GM21515 (cell line): Measurements from ENCODE around the gene RUFY4.
"Not testable (repeated sequence)": the region's sequence is repeated elsewhere in the genome, so short reads cannot be mapped to it uniquely, and the experiment has no call there.

Experiments
- ATAC-seq: cut with Tn5 transposase; IDR thresholded peaks from one replicate; pipeline ENCODE4 v1.9.1; 2021; ENCODE audit not compliant: unreplicated experiment

Gene RUFY4

GRCh38 chr2:218031261-218031660, 37.8 kb upstream of the RUFY4 start:
- ATAC-seq, result no peak

- ATAC-seq, result no peak
Observed at GRCh38 chr2:218031771-218032257, 37.2 kb upstream of the RUFY4 start.

- no peak for ATAC-seq
Observed at GRCh38 chr2:218032336-218033171, 36.5 kb upstream of the RUFY4 start.

- no peak for ATAC-seq
Observed at GRCh38 chr2:218033208-218033589, 35.9 kb upstream of the RUFY4 start.

- ATAC-seq, result peak; percentile 1
Observed at GRCh38 chr2:218033590-218034496, 35.2 kb upstream of the RUFY4 start.

GRCh38 chr2:218034497-218035213, 34.4 kb upstream of the RUFY4 start:
- ATAC-seq, result peak; percentile 83

- ATAC-seq, result no peak
Observed at GRCh38 chr2:218035463-218036100, 33.5 kb upstream of the RUFY4 start.

GRCh38 chr2:218036371-218036770, 32.7 kb upstream of the RUFY4 start:
- ATAC-seq, result no peak

GRCh38 chr2:218039171-218039570, 29.9 kb upstream of the RUFY4 start:
- ATAC-seq, result no peak

- ATAC-seq, result no peak
Observed at GRCh38 chr2:218040883-218041282, 28.2 kb upstream of the RUFY4 start.

- no peak for ATAC-seq
Observed at GRCh38 chr2:218041302-218042168, 27.5 kb upstream of the RUFY4 start.

GRCh38 chr2:218043100-218043499, 26.0 kb upstream of the RUFY4 start:
- no peak for ATAC-seq

- no peak for ATAC-seq
Observed at GRCh38 chr2:218043701-218044109, 25.3 kb upstream of the RUFY4 start.

GRCh38 chr2:218044599-218044998, 24.5 kb upstream of the RUFY4 start:
- ATAC-seq, result not testable (repeated sequence)

GRCh38 chr2:218046238-218046637, 22.8 kb upstream of the RUFY4 start:
- peak; percentile 88 for ATAC-seq

- ATAC-seq, result no peak
Observed at GRCh38 chr2:218047536-218048225, 21.4 kb upstream of the RUFY4 start.

GRCh38 chr2:218051903-218052302, 17.1 kb upstream of the RUFY4 start:
- ATAC-seq, result no peak

- no peak for ATAC-seq
Observed at GRCh38 chr2:218059289-218059688, 9.8 kb upstream of the RUFY4 start.

- ATAC-seq, result no peak
Observed at GRCh38 chr2:218060118-218060517, 8.9 kb upstream of the RUFY4 start.
